Measurements from ENCODE around the gene CACNB4.

- TF ChIP-seq REST (IDR thresholded peaks at IDR 0.05; ENCODE audit: insufficient read depth in 1 of 2, low read depth in 2 of 2, low read length in 1 of 2), result no peak
- TF ChIP-seq, protein P1, sequence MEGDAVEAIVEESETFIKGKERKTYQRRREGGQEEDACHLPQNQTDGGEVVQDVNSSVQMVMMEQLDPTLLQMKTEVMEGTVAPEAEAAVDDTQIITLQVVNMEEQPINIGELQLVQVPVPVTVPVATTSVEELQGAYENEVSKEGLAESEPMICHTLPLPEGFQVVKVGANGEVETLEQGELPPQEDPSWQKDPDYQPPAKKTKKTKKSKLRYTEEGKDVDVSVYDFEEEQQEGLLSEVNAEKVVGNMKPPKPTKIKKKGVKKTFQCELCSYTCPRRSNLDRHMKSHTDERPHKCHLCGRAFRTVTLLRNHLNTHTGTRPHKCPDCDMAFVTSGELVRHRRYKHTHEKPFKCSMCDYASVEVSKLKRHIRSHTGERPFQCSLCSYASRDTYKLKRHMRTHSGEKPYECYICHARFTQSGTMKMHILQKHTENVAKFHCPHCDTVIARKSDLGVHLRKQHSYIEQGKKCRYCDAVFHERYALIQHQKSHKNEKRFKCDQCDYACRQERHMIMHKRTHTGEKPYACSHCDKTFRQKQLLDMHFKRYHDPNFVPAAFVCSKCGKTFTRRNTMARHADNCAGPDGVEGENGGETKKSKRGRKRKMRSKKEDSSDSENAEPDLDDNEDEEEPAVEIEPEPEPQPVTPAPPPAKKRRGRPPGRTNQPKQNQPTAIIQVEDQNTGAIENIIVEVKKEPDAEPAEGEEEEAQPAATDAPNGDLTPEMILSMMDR (IDR thresholded peaks at IDR 0.05), result no peak
Observed at GRCh38 chr2:151861174-151861573, 237.7 kb downstream of the CACNB4 start.

Measured in Panc1 (cell line).